Activated naive CD4-positive, alpha-beta T cell treated with anti-CD3 and anti-CD28 coated beads, Interleukin-2, amount 10 ng/mL, durations not matched to agents 7 days and 5 days (primary cell): ENCODE measurements around the gene MTREX.
"Not testable (repeated sequence)": the region's sequence is repeated elsewhere in the genome, so short reads cannot be mapped to it uniquely, and the experiment has no call there.

Experiments used
- CTCF ChIA-PET: fragments of 350-600 bp; sonication (Branson Sonifier 250); formaldehyde crosslinking; loops from one replicate; lab custom pipeline; 2021; ENCODE audit warnings: antibody characterized with exemption; lab: Charles Lee
- DNase-seq: peaks from one replicate; pipeline ENCODE4 v3.0.0-alpha.2; 2020
- H3K27ac Mint-ChIP-seq: one replicate; pipeline ENCODE4 v1.8.0; 2021; ENCODE audit warnings: mild to moderate bottlenecking, moderate library complexity, mixed read lengths
- H3K27me3 Mint-ChIP-seq: one replicate; pipeline ENCODE4 v1.8.0; 2021; ENCODE audit warnings: mild to moderate bottlenecking, mixed read lengths
- H3K36me3 Mint-ChIP-seq: one replicate; pipeline ENCODE4 v1.8.0; 2021; ENCODE audit warnings: mixed read lengths
- H3K4me1 Mint-ChIP-seq: one replicate; pipeline ENCODE4 v1.8.0; 2021; ENCODE audit warnings: mixed read lengths
- H3K4me3 Mint-ChIP-seq: one replicate; pipeline ENCODE4 v1.8.0; 2021; ENCODE audit warnings: mild to moderate bottlenecking, moderate library complexity, mixed read lengths
- H3K9me3 Mint-ChIP-seq: one replicate; pipeline ENCODE4 v1.8.0; 2021; ENCODE audit warnings: mixed read lengths

MTREX gene

GRCh38 chr5:55308254-55308836 lies 556 bp downstream of the MTREX start:
- Mint-ChIP-seq H3K9me3 (no peaks in the 10 kb centered on the region), H3K36me3 (peaks cover 19% of the 10 kb centered on the region), H3K27me3 (no peaks in the 10 kb centered on the region), H3K27ac (no peak overlapping the region), H3K4me3 (no peak overlapping the region), H3K4me1 (peaks cover 26% of the 10 kb centered on the region)
- CTCF ChIA-PET = interaction anchor here (0.6 to 1.0 kb wide), 2 partner anchors 136 to 401 kb away, joined by 3 read pairs; no protein-coding TSS in a partner anchor
- DNase-seq = peak; percentile 28

DNA sequence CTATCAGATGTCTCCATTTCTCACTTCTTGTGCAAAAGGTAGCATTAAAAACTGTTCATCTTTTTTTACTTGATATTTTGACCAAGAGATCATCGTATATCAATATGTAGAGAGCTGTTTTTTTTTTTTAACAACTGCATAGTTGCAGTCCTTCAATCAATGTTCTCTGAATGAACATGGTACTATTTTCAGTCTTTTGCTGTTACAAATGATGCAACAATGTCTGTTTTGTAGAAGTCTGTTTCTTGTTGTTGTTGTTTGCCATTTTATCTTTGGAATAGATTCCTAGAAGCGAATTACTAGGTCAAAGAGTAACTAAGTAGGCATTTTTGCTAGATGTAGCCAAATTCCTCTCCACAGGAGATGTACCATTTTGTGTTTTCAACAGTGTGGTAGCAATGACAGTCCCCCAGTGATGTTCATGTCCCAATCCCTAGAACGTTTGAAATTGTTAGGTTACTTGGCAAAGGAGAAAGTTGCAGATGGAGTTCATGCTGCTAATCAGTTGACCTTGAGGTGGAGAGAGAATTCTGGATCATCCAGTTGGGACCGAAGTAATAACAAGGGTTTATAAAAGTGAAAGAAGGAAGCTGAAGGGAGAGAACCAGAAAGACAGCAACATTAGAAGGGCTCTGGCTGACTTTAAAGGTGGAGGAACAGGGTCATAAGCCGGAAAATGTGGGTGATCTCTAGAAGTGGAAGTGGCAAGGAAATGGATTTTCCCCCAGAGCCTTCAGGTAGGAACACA lies 6.3 kb downstream of the MTREX start:
- Mint-ChIP-seq H3K36me3 (peaks cover 41% of the 10 kb centered on the region), H3K4me1 (peaks cover 30% of the 10 kb centered on the region), H3K27me3 (no peaks in the 10 kb centered on the region), H3K9me3 (peaks cover 14% of the 10 kb centered on the region), H3K4me3 (no peak overlapping the region), H3K27ac (no peak overlapping the region)
- DNase-seq = no peak
- CTCF ChIA-PET = interaction anchor here (0.6 kb wide), 1 partner anchor 55 kb away, joined by 4 read pairs; no protein-coding TSS in a partner anchor

- H3K4me1 Mint-ChIP-seq = peaks cover 21% of the 10 kb centered on the region
- CTCF ChIA-PET = no interaction called here
- H3K9me3 Mint-ChIP-seq = peaks cover 14% of the 10 kb centered on the region
- H3K36me3 Mint-ChIP-seq = peaks cover 38% of the 10 kb centered on the region
- no peak overlapping the region for H3K27ac Mint-ChIP-seq
- no peaks in the 10 kb centered on the region for H3K27me3 Mint-ChIP-seq
- no peak for DNase-seq
- no peak overlapping the region for H3K4me3 Mint-ChIP-seq
Observed at GRCh38 chr5:55316289-55316688, 8.5 kb downstream of the MTREX start.

DNA sequence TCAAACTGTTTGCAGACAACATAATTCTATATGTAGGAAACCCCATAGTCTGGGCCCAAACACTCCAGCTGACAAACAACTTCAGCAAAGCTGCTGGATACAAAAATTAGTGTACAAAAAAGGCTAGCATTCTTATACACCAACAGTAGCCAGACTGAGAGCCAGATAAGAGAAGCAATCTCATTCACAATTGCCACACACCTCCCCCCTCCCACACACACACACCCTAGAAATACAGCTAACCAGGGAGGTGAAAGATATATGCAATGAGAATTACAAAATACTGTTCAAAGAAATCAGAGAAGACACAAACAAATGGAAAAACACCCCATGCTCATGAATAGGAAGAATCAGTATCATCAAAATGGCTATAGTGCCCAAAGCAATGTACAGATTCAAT lies 9.0 kb downstream of the MTREX start:
- Mint-ChIP-seq H3K27ac (no peak overlapping the region), H3K36me3 (peaks cover 35% of the 10 kb centered on the region), H3K4me3 (no peak overlapping the region), H3K9me3 (peaks cover 14% of the 10 kb centered on the region), H3K4me1 (peaks cover 17% of the 10 kb centered on the region), H3K27me3 (no peaks in the 10 kb centered on the region)
- DNase-seq = no peak
- CTCF ChIA-PET = interaction anchor here (1.1 kb wide), 1 partner anchor 375 kb away, joined by 3 read pairs; no protein-coding TSS in a partner anchor

- peaks cover 34% of the 10 kb centered on the region for H3K36me3 Mint-ChIP-seq
- H3K4me3 Mint-ChIP-seq, H3K27me3 Mint-ChIP-seq, H3K27ac Mint-ChIP-seq, CTCF ChIA-PET, DNase-seq: not testable (repeated sequence)
- H3K4me1 Mint-ChIP-seq = peaks cover 16% of the 10 kb centered on the region
- H3K9me3 Mint-ChIP-seq = peaks cover 14% of the 10 kb centered on the region
Observed at GRCh38 chr5:55318237-55318636, 10.4 kb downstream of the MTREX start.

GRCh38 chr5:55319491-55319890 lies 11.7 kb downstream of the MTREX start:
- no peak overlapping the region for H3K27ac Mint-ChIP-seq
- DNase-seq = no peak
- H3K9me3 Mint-ChIP-seq = peaks cover 14% of the 10 kb centered on the region
- H3K27me3 Mint-ChIP-seq = no peaks in the 10 kb centered on the region
- H3K36me3 Mint-ChIP-seq = peaks cover 26% of the 10 kb centered on the region
- CTCF ChIA-PET = no interaction called here
- H3K4me3 Mint-ChIP-seq = no peak overlapping the region
- peaks cover 7% of the 10 kb centered on the region for H3K4me1 Mint-ChIP-seq

DNA sequence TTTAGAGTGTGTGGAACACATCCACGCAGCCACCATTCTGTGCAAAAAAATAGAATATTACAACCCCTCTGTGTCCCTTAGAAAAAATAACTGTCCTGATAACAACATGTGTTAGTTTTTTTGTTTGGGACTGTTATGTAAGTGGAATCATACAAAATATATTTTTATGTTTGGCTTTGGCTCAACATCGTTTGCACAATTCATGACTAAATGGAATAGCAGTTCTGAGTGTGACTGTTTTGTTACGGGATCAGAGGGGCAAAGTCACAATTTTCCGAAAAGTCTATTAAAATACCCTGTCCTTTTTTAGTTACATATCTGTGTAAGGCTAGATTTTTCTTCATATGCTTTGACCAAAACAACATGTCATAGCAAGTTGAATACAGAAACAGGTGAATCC lies 12.8 kb downstream of the MTREX start:
- Mint-ChIP-seq H3K9me3 (peaks cover 14% of the 10 kb centered on the region), H3K4me3 (no peak overlapping the region), H3K4me1 (peaks cover 4% of the 10 kb centered on the region), H3K36me3 (peaks cover 26% of the 10 kb centered on the region), H3K27me3 (no peaks in the 10 kb centered on the region), H3K27ac (no peak overlapping the region)
- CTCF ChIA-PET = no interaction called here
- DNase-seq = no peak

DNA sequence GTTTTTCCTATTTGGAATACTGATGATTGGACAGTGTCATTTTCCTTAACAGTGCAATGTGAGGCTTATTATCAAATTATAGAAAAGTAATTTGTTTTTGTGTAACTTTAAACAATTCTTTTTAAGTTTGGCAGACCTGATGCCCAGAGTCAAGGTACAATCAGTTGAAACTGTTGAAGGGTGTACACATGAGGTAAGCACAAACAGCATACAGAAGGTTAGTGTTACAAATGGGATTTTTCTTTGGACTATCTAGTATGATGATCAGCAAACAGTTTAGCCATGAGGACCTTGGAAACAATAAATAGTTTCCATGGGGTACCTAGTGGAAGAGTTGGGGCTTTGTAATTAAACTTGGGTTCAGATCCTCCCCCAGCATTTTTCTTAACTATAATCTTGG lies 16.2 kb downstream of the MTREX start:
- no peak overlapping the region for H3K27ac Mint-ChIP-seq
- H3K9me3 Mint-ChIP-seq = no peaks in the 10 kb centered on the region
- peaks cover 18% of the 10 kb centered on the region for H3K4me1 Mint-ChIP-seq
- H3K27me3 Mint-ChIP-seq = no peaks in the 10 kb centered on the region
- CTCF ChIA-PET = no interaction called here
- peaks cover 22% of the 10 kb centered on the region for H3K36me3 Mint-ChIP-seq
- H3K4me3 Mint-ChIP-seq = no peak overlapping the region
- DNase-seq = no peak

DNA sequence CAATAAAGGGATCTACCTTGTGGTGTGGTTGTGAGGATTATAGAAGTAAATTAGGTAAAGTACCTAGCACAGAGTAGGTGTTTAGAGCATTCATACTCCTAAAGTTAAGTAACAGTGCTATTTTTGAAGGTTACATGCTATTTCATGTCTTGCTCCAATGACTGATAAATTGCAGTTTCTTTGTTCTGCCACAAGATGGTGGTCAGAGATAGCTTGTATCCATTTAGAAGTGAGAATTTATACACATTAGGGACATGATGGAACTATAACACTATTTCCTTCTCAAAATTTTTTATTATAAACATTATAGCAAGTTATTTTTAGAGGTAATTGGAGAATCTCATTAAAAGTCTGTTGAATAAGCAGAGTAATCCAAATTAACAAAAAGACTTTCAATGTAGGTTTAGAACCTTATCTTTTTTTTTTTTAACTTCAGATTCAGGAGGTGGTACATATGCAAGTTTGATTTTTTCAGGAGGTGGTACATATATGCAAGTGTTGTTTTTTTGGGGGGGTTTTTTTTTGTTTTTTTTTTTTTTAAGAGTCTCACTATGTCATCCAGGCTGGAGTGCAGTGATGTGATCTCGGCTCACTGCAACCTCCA lies 17.1 kb downstream of the MTREX start:
- no peak for DNase-seq

DNA sequence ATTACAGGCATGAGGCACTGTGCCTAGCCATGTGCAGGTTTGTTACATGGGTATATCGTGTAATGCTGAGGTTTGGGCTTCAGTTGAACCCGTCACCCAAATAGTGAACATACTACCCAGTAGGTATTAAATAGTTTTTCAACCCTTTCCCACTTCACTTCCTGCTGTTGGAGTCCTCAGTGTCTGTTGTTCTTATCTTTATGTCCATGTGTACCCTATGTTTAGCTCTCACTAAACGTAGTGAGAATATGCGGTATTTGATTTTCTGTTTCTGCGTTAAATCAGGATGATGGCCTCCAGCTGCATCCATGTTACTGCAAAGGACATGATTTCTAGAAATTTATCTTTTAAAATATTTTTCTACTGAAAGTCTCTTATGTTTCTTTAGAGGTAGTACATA lies 17.8 kb downstream of the MTREX start:
- CTCF ChIA-PET = interaction anchor here (1.0 to 2.3 kb wide), 2 partner anchors 66 to 367 kb away, joined by 3 to 11 read pairs; no protein-coding TSS in a partner anchor
- H3K36me3 Mint-ChIP-seq = peaks cover 27% of the 10 kb centered on the region

More for the DNA sequence above, 17.1 kb downstream of the MTREX start:
- CTCF ChIA-PET = interaction anchor here (0.6 to 2.3 kb wide), 3 partner anchors 108 to 367 kb away, joined by 3 to 11 read pairs (median 4); no protein-coding TSS in a partner anchor
- Mint-ChIP-seq H3K9me3 (no peaks in the 10 kb centered on the region), H3K36me3 (peaks cover 22% of the 10 kb centered on the region), H3K27me3 (no peaks in the 10 kb centered on the region), H3K4me3 (no peak overlapping the region), H3K4me1 (peaks cover 18% of the 10 kb centered on the region), H3K27ac (no peak overlapping the region)

DNA sequence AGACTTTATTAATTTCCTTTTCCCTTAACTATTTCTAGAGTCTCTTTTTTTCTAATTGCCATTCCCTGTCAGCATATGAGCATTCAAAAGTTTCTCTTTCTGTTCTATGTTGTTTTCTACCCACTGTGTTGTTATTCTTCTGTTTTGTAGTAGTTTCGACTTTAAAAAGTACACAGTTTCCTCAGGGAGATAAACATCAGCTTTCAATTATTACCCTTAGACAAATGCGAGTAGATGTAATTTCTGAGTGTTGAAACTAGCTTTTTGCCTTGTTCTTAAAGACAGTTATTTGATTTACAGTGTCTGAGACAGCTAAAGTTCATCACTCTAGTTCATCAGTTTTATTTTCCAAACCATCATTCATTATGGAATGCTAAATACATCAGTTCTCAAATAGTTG lies 19.5 kb downstream of the MTREX start:
- H3K27me3 Mint-ChIP-seq = no peaks in the 10 kb centered on the region
- peaks cover 35% of the 10 kb centered on the region for H3K36me3 Mint-ChIP-seq
- DNase-seq = no peak
- peaks cover 23% of the 10 kb centered on the region for H3K4me1 Mint-ChIP-seq
- H3K4me3 Mint-ChIP-seq = no peak overlapping the region
- peak overlapping the region; percentile 50 for H3K27ac Mint-ChIP-seq
- CTCF ChIA-PET = interaction anchor here (0.6 to 1.3 kb wide), 2 partner anchors 16 to 1517 kb away, joined by 3 to 4 read pairs; no protein-coding TSS in a partner anchor
- no peaks in the 10 kb centered on the region for H3K9me3 Mint-ChIP-seq

More for the DNA sequence above, 17.8 kb downstream of the MTREX start:
- Mint-ChIP-seq H3K4me1 (peaks cover 23% of the 10 kb centered on the region), H3K9me3 (no peaks in the 10 kb centered on the region), H3K27me3 (no peaks in the 10 kb centered on the region), H3K27ac (no peak overlapping the region), H3K4me3 (no peak overlapping the region)
- DNase-seq = no peak

DNA sequence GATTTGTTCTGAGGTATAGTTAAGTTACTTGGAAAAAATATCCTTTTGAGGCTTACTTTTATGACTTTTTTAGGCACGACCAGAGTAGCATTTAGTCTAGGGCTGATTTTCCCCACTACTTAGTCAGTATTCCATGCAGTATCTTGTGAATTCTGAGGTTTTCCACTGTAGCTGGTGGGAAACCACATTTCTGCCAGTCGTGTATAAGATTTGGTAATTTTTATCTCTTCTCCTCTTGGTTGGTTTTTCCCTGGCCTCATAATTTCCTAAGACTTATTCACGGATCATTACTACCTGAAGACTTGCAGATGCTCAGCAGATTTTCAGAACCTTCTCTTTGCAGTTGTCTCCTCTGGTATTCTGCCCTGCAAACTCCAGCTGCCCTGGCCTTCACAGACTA lies 23.5 kb downstream of the MTREX start:
- Mint-ChIP-seq H3K4me3 (no peak overlapping the region), H3K27me3 (no peaks in the 10 kb centered on the region), H3K4me1 (peaks cover 18% of the 10 kb centered on the region), H3K9me3 (no peaks in the 10 kb centered on the region), H3K36me3 (peaks cover 42% of the 10 kb centered on the region), H3K27ac (no peak overlapping the region)
- CTCF ChIA-PET = interaction anchor here (1.9 kb wide), 1 partner anchor 11 kb away, joined by 5 read pairs; no protein-coding TSS in a partner anchor
- DNase-seq = no peak

- CTCF ChIA-PET = interaction anchor here (0.9 to 1.1 kb wide), 2 partner anchors 11 to 359 kb away, joined by 3 to 4 read pairs; no protein-coding TSS in a partner anchor
- H3K9me3 Mint-ChIP-seq = no peaks in the 10 kb centered on the region
- H3K4me1 Mint-ChIP-seq = peaks cover 10% of the 10 kb centered on the region
- H3K4me3 Mint-ChIP-seq = no peak overlapping the region
- no peak overlapping the region for H3K27ac Mint-ChIP-seq
- no peaks in the 10 kb centered on the region for H3K27me3 Mint-ChIP-seq
- no peak for DNase-seq
- peaks cover 40% of the 10 kb centered on the region for H3K36me3 Mint-ChIP-seq
Observed at GRCh38 chr5:55333017-55333416, 25.2 kb downstream of the MTREX start.

DNA sequence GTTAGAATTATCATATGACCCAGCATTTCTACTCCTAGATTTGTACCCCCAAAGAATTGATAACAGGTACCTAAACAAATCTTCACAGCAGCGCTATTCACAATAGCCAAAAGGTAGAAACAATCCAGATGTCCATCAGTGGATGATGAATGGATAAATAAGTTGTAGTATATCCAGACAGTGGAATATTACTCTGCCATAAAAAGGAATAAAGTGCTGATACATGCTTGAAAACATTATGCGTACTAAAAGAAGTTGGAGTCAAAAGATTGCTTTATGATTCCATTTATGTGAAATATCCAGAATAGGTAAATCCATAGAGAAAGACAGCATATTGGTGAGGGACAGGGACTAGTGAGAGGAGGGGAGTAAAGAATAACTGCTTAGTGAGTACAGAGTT lies 26.0 kb downstream of the MTREX start:
- Mint-ChIP-seq H3K27me3 (no peaks in the 10 kb centered on the region), H3K4me1 (peaks cover 16% of the 10 kb centered on the region), H3K4me3 (no peak overlapping the region), H3K9me3 (no peaks in the 10 kb centered on the region), H3K36me3 (peaks cover 35% of the 10 kb centered on the region), H3K27ac (no peak overlapping the region)
- no peak for DNase-seq
- CTCF ChIA-PET = no interaction called here
